KMS-11 (cell line): ENCODE data around the gene RNF4.

Source experiments
- H2AFZ ChIP-seq: fragments of 200-600 bp; sonication (generic); 2 replicates; pipeline ENCODE4 v1.6.1; 2016; ENCODE audit warnings: antibody characterized with exemption, mixed run types, low read depth
- H3K27ac ChIP-seq: fragments of 200-600 bp; sonication (generic); 2 replicates; pipeline ENCODE4 v1.6.1; 2016; ENCODE audit warnings: mild to moderate bottlenecking, mixed run types
- H3K27me3 ChIP-seq: fragments of 200-600 bp; sonication (generic); 2 replicates; pipeline ENCODE4 v1.6.1; 2017; ENCODE audit warnings: mild to moderate bottlenecking, low read depth, mixed run types, moderate library complexity; ENCODE audit not compliant: insufficient read depth
- H3K36me3 ChIP-seq: fragments of 200-600 bp; sonication (generic); 2 replicates; pipeline ENCODE4 v1.6.1; 2017; ENCODE audit warnings: mild to moderate bottlenecking, mixed run types; ENCODE audit not compliant: insufficient read depth
- H3K4me1 ChIP-seq: fragments of 200-600 bp; sonication (generic); 2 replicates; pipeline ENCODE4 v1.6.1; 2016; ENCODE audit warnings: mild to moderate bottlenecking, low read depth, mixed run types; ENCODE audit not compliant: poor library complexity, severe bottlenecking
- H3K4me2 ChIP-seq: fragments of 200-600 bp; sonication (generic); 2 replicates; pipeline ENCODE4 v1.7.0; 2016; ENCODE audit warnings: mild to moderate bottlenecking, mixed run types
- H3K4me3 ChIP-seq: fragments of 200-600 bp; sonication (generic); IDR thresholded peaks from 2 replicates; pipeline ENCODE4 v1.6.1; 2017; ENCODE audit warnings: low read depth, low read length, mixed read lengths; ENCODE audit not compliant: insufficient read depth
- H3K79me2 ChIP-seq: fragments of 200-600 bp; sonication (generic); 2 replicates; pipeline ENCODE4 v1.6.1; 2016; ENCODE audit warnings: low read depth, mixed run types; ENCODE audit not compliant: insufficient read depth
- H3K9ac ChIP-seq: fragments of 200-600 bp; sonication (generic); 2 replicates; pipeline ENCODE4 v1.6.1; 2016; ENCODE audit warnings: mild to moderate bottlenecking, mixed run types
- H4K20me1 ChIP-seq: fragments of 200-600 bp; sonication (generic); 2 replicates; pipeline ENCODE4 v1.6.1; 2016; ENCODE audit warnings: mild to moderate bottlenecking, mixed run types; ENCODE audit not compliant: insufficient read depth
- TF ChIP-seq, protein P1 (sequence below): fragments of 200-600 bp; sonication (generic); conservative IDR thresholded peaks from 2 replicates; pipeline ENCODE4 v1.6.1; 2017; ENCODE audit warnings: low read depth, mild to moderate bottlenecking, antibody characterized with exemption, low read length, moderate library complexity, mixed read lengths

RNF4 gene

GRCh38 chr4:2468456-2469191, at the start of gene RNF4:
Gene RNF4, plus strand, starts transcription at chr4:2469106. Its CDS starts 21,388 bp downstream, at chr4:2490494.
- no peaks in the 10 kb centered on the region for H3K27me3 ChIP-seq
- H3K79me2 ChIP-seq, result peaks cover 54% of the 10 kb centered on the region
- peaks cover 7% of the 10 kb centered on the region for H3K4me1 ChIP-seq
- H3K36me3 ChIP-seq, result no peaks in the 10 kb centered on the region
- H2AFZ ChIP-seq, result peak within 1 kb of the TSS; percentile 61
- H3K4me2 ChIP-seq, result peak within 1 kb of the TSS; percentile 76
- H4K20me1 ChIP-seq, result peaks cover 9% of the 10 kb centered on the region; the same call in 1 of the 2 replicates
- no peak within 1 kb of the TSS for H3K4me3 ChIP-seq
- H3K9ac ChIP-seq, result peak within 1 kb of the TSS; percentile 85
- TF ChIP-seq, protein P1, sequence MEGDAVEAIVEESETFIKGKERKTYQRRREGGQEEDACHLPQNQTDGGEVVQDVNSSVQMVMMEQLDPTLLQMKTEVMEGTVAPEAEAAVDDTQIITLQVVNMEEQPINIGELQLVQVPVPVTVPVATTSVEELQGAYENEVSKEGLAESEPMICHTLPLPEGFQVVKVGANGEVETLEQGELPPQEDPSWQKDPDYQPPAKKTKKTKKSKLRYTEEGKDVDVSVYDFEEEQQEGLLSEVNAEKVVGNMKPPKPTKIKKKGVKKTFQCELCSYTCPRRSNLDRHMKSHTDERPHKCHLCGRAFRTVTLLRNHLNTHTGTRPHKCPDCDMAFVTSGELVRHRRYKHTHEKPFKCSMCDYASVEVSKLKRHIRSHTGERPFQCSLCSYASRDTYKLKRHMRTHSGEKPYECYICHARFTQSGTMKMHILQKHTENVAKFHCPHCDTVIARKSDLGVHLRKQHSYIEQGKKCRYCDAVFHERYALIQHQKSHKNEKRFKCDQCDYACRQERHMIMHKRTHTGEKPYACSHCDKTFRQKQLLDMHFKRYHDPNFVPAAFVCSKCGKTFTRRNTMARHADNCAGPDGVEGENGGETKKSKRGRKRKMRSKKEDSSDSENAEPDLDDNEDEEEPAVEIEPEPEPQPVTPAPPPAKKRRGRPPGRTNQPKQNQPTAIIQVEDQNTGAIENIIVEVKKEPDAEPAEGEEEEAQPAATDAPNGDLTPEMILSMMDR, result no peak
- peak within 1 kb of the TSS; percentile 86 for H3K27ac ChIP-seq

- Histone ChIP-seq H3K4me3 (no peak overlapping the region), H3K4me1 (peaks cover 2% of the 10 kb centered on the region), H3K27me3 (peaks cover 8% of the 10 kb centered on the region; the same call in 1 of the 2 replicates), H2AFZ (no peak overlapping the region), H3K79me2 (no peaks in the 10 kb centered on the region), H3K27ac (no peak overlapping the region), H4K20me1 (no peaks in the 10 kb centered on the region), H3K9ac (no peak overlapping the region), H3K4me2 (no peak overlapping the region), H3K36me3 (no peaks in the 10 kb centered on the region)
- TF ChIP-seq, protein P1, result no peak
Observed at GRCh38 chr4:2419814-2420213, 49.1 kb upstream of the RNF4 start.

- Histone ChIP-seq H3K36me3 (no peaks in the 10 kb centered on the region), H3K27me3 (peaks cover 8% of the 10 kb centered on the region; the same call in 1 of the 2 replicates), H3K4me3 (no peak overlapping the region), H3K79me2 (no peaks in the 10 kb centered on the region), H3K4me2 (no peak overlapping the region), H3K9ac (no peak overlapping the region), H3K27ac (no peak overlapping the region), H4K20me1 (no peaks in the 10 kb centered on the region), H3K4me1 (no peaks in the 10 kb centered on the region), H2AFZ (no peak overlapping the region)
- TF ChIP-seq, protein P1, result no peak
Observed at GRCh38 chr4:2421928-2422327, 47.0 kb upstream of the RNF4 start.

- Histone ChIP-seq H2AFZ (no peak overlapping the region), H3K4me3 (no peak overlapping the region), H3K27me3 (peaks cover 4% of the 10 kb centered on the region; the same call in 1 of the 2 replicates), H3K4me2 (no peak overlapping the region), H4K20me1 (no peaks in the 10 kb centered on the region), H3K9ac (no peak overlapping the region), H3K36me3 (no peaks in the 10 kb centered on the region), H3K79me2 (no peaks in the 10 kb centered on the region), H3K27ac (no peak overlapping the region), H3K4me1 (no peaks in the 10 kb centered on the region)
- TF ChIP-seq, protein P1, result no peak
Observed at GRCh38 chr4:2423066-2423465, 45.8 kb upstream of the RNF4 start.
